Measurements from ENCODE around the gene ITGB5. TPM values are rescaled to one million over a fixed set of nuclear protein-coding genes. Genes with fewer than 3 reads are reported as not detected.
A peak's percentile ranks its signal among the peaks of the same experiment; 100 is the strongest.

ITGB5 gene
- total RNA-seq, 1 donor from 2014 or later: 141 TPM

DNA sequence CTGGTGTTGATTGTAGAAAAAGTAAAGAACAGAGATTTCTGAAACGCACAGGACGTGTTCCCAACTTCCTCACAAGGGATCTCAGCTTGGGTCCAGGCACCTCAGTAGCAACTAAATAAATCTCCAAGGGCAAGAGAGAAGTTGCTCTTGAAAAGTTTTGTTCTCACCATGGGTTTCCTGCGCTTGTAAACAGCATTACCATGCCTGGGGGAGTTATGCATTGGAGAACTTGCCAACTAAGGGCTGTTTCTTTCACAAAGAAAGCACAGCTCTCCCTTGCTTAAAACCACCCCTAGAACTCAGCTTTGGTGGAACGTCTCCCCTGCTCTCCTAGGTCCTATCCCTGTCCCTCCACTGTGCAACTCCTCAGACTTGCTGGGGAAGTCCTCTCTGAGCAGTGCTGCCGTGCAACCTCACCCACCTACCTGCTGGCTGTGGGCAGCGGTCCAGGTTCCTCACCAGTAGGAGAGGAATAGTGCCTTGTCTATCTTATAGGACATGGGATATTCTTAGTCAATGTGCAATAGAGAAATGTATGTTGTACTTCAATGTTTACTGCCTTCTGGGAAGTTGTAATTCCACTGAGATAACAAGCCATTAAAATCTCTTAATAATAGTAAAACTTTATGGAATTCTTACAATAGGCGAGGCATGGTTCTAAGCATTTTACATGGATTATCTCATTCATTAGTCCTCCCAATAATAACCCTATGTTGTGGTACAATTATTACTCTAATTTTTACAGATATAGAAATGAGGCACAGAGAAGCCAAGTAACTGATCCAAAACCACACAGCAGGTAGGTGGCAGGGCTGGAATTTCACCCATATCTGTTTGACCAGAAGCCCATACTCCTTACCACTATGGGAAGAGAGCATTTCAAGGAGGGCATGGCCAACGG lies 105.4 kb downstream of the ITGB5 start:
- peaks cover 1% of the 10 kb centered on the region for H3K36me3 ChIP-seq (ENCODE audit: control insufficient read depth, insufficient read depth, low read length)
- TF ChIP-seq, protein P1, sequence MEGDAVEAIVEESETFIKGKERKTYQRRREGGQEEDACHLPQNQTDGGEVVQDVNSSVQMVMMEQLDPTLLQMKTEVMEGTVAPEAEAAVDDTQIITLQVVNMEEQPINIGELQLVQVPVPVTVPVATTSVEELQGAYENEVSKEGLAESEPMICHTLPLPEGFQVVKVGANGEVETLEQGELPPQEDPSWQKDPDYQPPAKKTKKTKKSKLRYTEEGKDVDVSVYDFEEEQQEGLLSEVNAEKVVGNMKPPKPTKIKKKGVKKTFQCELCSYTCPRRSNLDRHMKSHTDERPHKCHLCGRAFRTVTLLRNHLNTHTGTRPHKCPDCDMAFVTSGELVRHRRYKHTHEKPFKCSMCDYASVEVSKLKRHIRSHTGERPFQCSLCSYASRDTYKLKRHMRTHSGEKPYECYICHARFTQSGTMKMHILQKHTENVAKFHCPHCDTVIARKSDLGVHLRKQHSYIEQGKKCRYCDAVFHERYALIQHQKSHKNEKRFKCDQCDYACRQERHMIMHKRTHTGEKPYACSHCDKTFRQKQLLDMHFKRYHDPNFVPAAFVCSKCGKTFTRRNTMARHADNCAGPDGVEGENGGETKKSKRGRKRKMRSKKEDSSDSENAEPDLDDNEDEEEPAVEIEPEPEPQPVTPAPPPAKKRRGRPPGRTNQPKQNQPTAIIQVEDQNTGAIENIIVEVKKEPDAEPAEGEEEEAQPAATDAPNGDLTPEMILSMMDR (IDR thresholded peaks at IDR 0.05; ENCODE audit: insufficient read depth, low read length, severe bottlenecking): no peak
- FAIRE-seq (peak; percentile 83), DNase-seq (ENCODE audit: low read depth) (no peak)
- no peak overlapping the region for H3K4me3 ChIP-seq (ENCODE audit: low read depth, low read length)
- H3K27me3 ChIP-seq (ENCODE audit: control insufficient read depth, insufficient read depth, low read length): no peaks in the 10 kb centered on the region

DNA sequence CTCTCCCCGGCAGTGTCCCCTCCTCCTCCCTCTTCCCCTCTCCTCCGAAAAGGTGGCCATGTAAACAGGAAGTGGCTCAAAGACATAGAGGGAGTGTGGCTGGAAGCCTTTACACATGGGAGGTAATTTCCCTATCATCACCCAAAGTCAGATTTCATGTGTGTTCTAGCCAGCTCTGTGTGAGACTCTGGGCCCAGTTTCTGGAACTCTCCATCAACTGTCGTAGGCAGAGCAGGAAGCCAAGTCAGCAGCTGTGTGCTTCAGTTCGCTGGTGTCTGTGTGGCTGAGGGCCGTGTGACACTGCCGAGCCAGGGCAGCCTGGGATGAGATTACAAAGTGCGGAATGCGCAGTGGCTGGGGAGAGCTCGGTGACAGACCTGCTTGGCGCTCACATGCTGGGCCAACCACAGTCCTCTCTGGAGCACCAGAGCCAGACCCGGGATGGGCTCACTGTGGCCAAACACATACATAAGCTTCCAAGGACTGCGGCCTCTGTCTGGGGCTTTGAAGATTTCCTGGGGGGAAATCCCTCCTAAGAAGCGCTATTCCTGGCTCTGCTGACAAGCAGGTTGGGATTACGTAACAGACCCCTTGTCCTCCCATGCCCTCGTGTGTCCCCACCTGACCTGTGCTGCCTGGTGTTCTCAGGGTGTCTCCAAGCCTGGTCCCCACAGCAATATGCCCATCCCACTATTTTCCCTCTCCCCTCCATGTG lies 106.2 kb downstream of the ITGB5 start:
- Histone ChIP-seq H3K27me3 (ENCODE audit: control insufficient read depth, insufficient read depth, low read length) (no peaks in the 10 kb centered on the region), H3K4me3 (ENCODE audit: low read depth, low read length) (no peak overlapping the region), H3K36me3 (ENCODE audit: control insufficient read depth, insufficient read depth, low read length) (peaks cover 1% of the 10 kb centered on the region)
- TF ChIP-seq, protein P1 (IDR thresholded peaks at IDR 0.05; ENCODE audit: insufficient read depth, low read length, severe bottlenecking): no peak
- DNase-seq (ENCODE audit: low read depth) (no peak), FAIRE-seq (no peak)

DNA sequence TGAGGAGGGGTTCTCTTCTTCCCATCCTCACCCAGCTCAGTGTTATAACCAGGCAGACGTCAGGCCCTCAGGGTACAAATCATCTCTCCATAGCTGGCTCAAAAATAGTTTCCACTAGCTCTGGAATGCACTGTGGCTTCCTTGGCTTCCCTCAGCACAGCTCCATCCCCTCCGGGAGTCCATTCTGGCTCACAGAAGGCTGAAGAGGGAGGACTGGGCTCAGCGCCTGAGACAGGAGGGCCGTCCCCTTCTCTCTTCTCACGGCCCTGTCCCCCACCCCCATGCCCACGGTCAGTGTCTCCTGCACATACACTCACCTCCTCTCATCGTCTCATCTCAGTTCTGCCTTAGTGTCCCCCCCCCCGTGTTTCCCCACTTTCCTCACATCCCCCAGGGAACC lies 106.8 kb downstream of the ITGB5 start:
- no peak for DNase-seq (ENCODE audit: low read depth)
- no peak for FAIRE-seq
- TF ChIP-seq, protein P1 (IDR thresholded peaks at IDR 0.05; ENCODE audit: insufficient read depth, low read length, severe bottlenecking): no peak
- H3K27me3 ChIP-seq (ENCODE audit: control insufficient read depth, insufficient read depth, low read length): no peaks in the 10 kb centered on the region
- H3K36me3 ChIP-seq (ENCODE audit: control insufficient read depth, insufficient read depth, low read length): peaks cover 1% of the 10 kb centered on the region
- H3K4me3 ChIP-seq (ENCODE audit: low read depth, low read length): no peak overlapping the region

DNA sequence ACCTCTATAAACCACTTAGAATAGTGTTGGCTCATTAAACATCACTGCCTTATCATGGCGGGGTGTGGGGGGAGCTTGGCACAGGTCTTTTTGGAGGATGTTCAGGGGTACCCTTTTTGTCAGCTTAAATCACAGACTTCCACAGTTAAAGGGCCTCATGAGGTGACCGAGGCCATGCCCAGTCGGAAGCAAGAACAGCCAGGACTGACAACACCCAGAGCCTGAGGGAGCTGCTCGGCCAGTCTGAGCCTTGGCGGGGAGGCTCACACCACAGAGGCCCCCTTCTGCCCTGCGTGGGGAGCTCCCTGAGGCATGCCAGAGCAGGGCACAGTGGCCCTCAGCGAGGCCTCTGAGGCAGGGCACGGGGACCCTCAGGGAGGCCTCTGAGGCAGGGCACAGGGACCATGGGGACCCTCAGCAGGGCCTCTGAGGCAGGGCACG lies 107.4 kb downstream of the ITGB5 start:
- TF ChIP-seq, protein P1 (IDR thresholded peaks at IDR 0.05; ENCODE audit: insufficient read depth, low read length, severe bottlenecking): no peak
- Histone ChIP-seq H3K27me3 (ENCODE audit: control insufficient read depth, insufficient read depth, low read length) (no peaks in the 10 kb centered on the region), H3K4me3 (ENCODE audit: low read depth, low read length) (no peak overlapping the region), H3K36me3 (ENCODE audit: control insufficient read depth, insufficient read depth, low read length) (peaks cover 1% of the 10 kb centered on the region)
- no peak for DNase-seq (ENCODE audit: low read depth)
- no peak for FAIRE-seq

DNA sequence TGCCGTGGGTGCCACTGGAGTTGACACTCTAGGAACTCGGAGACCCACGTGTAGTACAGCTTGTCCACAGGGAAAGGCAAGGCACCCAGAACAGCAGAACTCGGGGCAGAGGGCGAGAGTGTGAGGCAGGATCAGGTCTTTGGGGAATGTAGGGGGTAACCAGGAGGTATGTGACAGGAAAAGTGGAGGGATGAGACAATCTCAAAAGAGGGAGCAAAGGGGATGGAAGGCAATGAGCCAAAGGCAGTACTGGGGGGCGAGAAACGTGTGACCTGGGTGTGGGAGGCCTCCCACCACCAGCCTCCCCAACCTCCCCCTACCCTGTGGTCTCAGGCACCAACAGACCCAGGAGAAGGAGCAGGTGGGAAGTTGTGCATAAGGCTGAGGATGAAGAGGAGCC lies 108.0 kb downstream of the ITGB5 start:
- FAIRE-seq (no peak), DNase-seq (ENCODE audit: low read depth) (no peak)
- TF ChIP-seq, protein P1 (IDR thresholded peaks at IDR 0.05; ENCODE audit: insufficient read depth, low read length, severe bottlenecking): no peak
- Histone ChIP-seq H3K27me3 (ENCODE audit: control insufficient read depth, insufficient read depth, low read length) (no peaks in the 10 kb centered on the region), H3K4me3 (ENCODE audit: low read depth, low read length) (no peak overlapping the region), H3K36me3 (ENCODE audit: control insufficient read depth, insufficient read depth, low read length) (peaks cover 1% of the 10 kb centered on the region)

Measured in bronchial epithelial cell (primary cell).